GM12865 (cell line): ENCODE measurements around the gene CFAP73.

ENCODE experiments used
- DNase-seq: peaks from one replicate; pipeline ENCODE4 v3.0.0; 2010; ENCODE audit warnings: low read depth
- H3K4me3 ChIP-seq: 2 replicates; pipeline ENCODE4 v1.5.1; 2011; ENCODE audit warnings: mild to moderate bottlenecking, low read depth, low read length, control low read depth
- TF ChIP-seq, protein P1 (sequence below): IDR thresholded peaks from 2 replicates; pipeline ENCODE4 v1.5.1; 2011; ENCODE audit warnings: low read length, control low read depth, low read depth, inconsistent platforms; ENCODE audit not compliant: insufficient read depth; ENCODE audit errors: missing control alignments

CFAP73 gene

DNA sequence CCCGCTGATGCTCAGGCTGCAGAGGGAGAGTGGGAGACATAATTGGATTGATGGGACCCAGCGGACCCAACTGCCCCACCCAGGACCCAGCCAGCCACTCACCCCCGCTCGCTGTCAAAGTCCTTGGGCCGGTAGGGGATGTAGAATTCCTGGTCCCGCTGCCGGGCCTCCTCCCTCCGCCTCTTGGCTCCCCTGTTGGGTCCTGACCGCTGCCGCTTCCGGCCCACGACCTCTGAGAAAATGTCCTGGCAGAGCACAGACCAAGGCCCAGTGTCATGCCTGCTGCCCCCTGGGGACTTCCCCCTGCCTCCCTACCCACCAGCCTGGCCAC is 13.5 kb downstream of the CFAP73 start:
- TF ChIP-seq, protein P1, sequence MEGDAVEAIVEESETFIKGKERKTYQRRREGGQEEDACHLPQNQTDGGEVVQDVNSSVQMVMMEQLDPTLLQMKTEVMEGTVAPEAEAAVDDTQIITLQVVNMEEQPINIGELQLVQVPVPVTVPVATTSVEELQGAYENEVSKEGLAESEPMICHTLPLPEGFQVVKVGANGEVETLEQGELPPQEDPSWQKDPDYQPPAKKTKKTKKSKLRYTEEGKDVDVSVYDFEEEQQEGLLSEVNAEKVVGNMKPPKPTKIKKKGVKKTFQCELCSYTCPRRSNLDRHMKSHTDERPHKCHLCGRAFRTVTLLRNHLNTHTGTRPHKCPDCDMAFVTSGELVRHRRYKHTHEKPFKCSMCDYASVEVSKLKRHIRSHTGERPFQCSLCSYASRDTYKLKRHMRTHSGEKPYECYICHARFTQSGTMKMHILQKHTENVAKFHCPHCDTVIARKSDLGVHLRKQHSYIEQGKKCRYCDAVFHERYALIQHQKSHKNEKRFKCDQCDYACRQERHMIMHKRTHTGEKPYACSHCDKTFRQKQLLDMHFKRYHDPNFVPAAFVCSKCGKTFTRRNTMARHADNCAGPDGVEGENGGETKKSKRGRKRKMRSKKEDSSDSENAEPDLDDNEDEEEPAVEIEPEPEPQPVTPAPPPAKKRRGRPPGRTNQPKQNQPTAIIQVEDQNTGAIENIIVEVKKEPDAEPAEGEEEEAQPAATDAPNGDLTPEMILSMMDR: no peak
- DNase-seq: no peak
- no peak overlapping the region for H3K4me3 ChIP-seq

DNA sequence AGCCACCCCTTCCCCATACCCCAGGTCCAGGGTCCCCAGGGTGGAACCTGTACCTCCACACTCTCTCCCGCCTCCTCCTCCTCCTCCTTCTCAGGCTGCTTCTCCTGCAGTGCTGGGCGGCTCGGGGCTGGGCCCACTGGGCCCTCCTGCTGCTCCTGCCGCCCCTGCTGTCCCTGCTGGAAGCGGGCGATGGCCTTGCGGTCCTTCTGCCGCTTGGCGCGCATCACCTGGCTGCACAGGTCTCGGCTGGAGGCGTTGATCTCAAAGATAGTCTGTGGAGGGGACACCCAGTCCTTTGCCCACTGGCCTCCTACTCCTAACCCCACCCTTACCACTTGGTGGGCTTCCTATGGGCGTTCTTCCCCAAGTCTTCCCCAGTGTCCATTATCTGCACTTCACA is 14.5 kb downstream of the CFAP73 start:
- DNase-seq: no peak
- TF ChIP-seq, protein P1: no peak
- no peak overlapping the region for H3K4me3 ChIP-seq

DNA sequence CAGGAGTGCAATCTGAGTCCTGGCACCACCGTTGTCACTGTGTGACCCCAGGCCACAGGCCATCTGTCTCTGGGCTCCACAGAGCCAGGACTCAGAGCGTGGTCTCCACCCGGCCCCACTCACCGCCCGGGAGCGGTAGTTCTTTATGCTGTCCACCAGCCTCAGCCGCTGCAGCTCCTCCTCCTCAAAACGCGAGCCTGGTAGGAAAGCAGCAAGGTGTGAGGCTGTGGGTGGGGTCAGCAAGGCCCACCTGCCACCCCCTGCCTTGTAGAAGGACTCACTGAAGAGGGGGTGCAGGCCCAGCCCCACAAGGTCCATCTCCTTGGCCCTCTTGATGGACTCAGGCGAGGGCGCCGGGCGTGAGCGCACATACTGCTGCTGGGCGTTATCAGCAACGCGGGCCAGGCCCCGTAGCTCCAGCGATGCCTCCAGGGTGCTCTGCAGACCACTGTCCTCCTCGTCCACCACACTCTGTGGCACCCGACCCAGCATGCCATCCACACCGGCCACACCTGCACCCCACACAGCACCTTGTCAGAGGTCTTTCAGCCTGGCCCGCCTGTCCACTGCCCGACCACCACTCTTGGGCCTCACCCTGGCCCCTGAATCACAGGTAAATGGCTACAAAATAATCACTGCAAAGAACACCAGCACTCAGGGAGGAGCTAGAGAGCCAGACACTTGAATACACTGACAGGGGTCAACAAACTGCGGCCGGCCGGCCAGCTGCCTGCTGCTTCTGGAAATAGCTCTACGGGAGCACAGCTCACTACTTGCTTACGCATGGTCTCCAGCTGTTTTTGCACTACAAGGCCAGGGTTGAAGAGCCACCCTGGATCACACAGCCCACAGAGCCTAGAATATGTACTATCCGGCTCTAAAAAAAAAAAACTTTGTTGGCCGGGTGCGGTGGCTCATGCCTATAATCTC is 16.3 kb downstream of the CFAP73 start:
- TF ChIP-seq, protein P1: no peak
- DNase-seq: no peak
- no peak overlapping the region for H3K4me3 ChIP-seq

DNA sequence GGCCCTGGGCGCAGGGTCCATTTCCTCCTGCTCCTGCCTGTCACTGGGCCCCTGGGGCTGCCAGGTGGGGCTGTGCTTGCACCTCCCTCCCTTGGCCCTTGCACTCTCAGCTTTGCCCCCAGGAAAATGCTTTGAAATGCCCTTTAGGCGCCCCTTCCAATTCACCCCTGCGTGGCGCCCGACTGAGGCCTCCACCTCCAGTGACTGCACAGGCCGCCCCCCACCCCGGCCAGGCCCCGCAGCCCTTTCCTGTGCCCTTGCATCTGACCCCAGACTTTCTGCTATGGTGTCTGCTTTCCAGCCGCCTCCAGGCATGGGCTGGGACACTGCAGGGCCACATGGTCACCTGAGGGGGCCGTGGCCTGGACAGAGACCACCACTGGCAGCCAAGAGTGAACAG is 18.3 kb downstream of the CFAP73 start:
- no peak for DNase-seq
- H3K4me3 ChIP-seq: no peak overlapping the region
- TF ChIP-seq, protein P1: no peak

DNA sequence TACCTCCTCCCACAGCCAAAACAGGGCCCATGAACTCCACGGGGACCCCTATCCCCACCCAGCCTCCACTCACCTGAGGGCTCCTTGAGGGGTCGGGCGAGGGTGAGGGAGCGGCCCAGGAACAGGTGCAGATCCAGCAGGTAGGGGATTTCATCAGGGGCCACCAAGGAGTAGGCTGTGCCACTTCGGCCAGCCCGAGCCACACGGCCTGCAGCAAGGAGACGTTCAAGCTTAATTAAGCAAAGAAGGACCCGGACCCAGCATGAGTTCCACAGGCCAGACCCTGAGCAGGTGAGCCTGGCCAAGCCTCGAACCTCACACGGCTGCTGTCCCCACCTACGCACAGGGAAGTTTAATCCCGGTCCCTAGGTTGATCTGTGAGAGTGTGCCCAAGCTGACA is 20.2 kb downstream of the CFAP73 start:
- DNase-seq: no peak
- no peak overlapping the region for H3K4me3 ChIP-seq
- TF ChIP-seq, protein P1: no peak

DNA sequence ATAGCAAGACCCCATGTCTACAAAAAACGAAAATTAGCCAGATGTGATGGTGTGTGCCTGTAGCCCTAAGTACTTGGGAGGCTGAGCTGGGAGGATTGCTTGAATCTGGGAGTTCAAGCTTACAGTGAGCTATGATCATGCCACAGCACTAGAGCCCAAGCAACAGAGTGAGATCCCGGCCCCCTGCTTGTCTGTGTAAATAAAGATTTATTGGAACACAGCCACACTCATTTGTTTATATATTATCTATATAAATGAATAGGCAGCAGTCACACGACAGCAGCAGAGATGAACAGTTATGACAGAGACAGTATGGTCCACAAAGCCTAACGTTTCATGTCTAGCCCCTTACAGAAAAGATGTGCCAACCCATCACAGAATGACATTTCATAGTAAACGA is 20.9 kb downstream of the CFAP73 start:
- TF ChIP-seq, protein P1: no peak
- no peak overlapping the region for H3K4me3 ChIP-seq
- DNase-seq: no peak

DNA sequence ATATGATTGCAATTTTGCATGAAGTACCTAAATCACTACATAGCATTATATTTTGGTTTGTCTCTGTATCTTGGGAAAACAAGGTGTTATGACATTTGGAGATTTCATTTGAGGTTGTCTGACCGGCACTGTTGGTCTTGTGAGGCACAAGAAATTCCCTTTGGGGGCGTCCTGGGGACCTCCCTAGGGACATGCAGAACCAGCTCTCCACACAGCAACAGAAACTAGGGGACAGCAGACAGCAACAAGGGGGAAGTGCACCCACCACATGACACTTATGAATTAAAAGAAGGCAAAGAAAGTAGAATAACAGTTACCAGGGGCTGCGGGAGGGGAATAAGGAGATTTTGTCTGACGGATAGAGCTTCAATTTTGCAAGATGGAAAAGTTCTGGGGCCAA is 21.4 kb downstream of the CFAP73 start:
- TF ChIP-seq, protein P1: no peak
- no peak for DNase-seq
- no peak overlapping the region for H3K4me3 ChIP-seq
